GM21390 (cell line): Measurements from ENCODE around the gene PARD3B.

Experiments used
- ATAC-seq: cut with Tn5 transposase; IDR thresholded peaks from one replicate; pipeline ENCODE4 v1.9.1; 2021; ENCODE audit not compliant: unreplicated experiment

PARD3B gene

DNA sequence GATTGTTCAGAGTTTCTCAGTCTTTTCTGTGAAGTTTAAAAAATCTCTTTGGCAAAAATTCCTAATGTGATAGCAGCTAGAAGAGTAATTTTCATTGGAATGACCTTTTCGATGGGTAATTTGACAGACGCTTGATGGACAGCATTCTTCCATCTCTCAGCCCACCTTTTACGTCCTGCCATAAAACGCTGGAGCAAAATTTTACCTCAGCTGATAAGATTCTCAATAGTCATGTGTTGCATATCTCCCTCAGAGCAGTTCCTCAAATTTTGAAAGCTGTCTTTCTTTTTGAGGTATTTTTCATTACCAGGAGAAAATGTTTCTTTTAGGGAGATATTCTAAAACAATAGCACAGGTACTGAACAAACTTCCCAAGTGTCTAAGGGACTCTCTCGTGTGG lies 441.4 kb downstream of the PARD3B start:
- no peak for ATAC-seq

DNA sequence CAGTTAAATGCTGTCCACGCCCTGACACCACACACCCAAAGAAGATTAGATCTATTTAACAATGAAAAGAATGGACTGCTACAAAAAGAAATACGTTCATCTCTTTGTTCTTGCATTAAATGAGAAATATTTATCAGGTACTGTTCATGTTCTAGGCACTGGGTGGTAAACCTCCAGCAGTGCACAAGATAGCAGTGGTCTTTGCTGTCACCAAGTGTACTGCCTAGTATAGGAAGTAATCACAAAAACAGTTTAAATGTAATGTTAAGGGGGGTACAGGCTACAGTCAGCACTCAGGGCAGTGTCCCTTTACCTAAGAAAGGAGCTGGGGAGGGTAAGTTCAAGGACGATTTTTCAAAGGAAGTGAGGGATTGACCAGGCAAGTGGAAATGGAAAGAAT lies 443.6 kb downstream of the PARD3B start:
- no peak for ATAC-seq

DNA sequence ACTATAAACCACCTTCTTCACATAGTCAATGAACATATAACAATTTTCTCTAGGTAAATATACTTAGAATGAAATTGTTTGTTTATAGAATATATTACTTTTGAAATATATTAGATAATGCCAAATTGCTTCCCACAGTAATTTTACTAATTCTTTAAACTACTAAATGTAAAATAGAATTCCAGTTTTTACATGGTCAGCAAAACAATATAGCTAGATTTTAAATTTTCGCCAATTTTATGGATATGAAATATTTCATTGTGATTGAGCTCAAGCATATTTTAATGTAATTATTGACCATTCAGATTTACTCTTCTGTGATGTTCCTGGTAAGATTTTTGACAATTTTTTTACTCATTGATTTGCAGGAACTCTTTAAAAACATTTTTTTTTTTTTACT lies 444.6 kb downstream of the PARD3B start:
- no peak for ATAC-seq

DNA sequence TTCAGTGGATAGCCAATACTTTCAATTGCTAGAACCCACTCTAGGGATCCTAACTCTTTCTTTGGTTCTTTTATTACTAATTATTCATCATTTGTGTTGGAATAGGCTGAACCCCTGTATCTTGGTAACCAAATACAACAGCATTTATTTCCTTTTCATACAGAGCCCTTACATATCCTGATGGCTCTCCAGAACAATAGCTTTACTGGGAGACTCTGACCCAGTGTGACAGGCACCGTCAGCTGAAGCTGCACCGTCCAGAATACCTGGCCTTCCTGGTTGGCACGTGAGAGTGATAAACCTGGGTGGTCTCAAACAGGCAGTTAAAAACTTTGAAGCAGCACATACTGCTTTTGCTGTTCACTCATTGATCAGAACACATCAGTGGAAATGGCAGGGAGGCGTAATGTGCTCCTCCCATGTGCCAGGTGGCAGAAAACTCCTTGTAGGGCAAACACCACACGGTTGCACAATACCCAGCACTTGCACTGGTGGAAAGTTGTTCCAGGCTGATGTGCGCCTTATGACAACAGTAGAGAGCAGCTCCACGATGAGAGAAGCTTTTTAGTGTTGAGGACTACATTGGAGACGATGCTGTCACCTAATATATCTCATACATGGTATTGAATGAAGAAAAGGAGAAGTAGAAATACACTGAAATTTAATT lies 456.2 kb downstream of the PARD3B start:
- ATAC-seq, result no peak

DNA sequence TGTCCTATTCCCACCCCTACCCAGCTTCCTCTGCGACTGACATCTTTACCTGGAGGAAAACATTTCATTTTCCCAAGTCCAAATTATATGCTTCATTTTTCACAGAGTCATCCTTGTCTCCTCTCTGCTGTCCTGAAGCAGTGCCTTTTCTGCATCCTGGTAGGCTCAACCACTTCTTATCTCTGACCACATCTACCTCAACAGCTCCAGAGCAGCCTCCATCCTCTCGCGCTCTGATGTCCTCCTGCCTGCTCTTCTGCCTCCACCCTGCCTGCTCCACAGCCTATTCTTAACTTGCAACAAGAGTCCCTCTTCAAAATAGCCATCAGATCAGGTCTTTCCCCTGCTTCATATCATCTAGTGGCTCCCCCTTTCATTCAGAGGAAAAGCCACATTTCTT lies 457.1 kb downstream of the PARD3B start:
- no peak for ATAC-seq

DNA sequence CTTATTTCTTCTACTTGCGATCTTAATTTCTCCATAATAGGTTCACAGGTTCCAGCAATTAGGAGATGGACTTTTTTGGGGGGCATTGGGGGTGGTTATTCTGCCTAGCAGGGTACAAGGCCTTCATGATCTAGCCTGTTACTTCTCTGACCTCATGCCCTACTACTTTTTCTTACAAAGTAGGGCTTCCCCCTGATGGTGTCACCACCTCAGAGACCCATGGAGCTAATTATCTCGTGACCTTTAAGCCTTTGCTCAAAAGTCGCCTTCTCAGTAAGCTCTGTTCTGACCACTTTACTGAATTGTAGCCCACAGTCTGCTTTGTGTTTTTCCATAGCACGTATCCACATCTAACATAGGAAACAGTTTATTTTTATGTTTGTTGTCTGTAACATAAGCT lies 458.0 kb downstream of the PARD3B start:
- no peak for ATAC-seq

DNA sequence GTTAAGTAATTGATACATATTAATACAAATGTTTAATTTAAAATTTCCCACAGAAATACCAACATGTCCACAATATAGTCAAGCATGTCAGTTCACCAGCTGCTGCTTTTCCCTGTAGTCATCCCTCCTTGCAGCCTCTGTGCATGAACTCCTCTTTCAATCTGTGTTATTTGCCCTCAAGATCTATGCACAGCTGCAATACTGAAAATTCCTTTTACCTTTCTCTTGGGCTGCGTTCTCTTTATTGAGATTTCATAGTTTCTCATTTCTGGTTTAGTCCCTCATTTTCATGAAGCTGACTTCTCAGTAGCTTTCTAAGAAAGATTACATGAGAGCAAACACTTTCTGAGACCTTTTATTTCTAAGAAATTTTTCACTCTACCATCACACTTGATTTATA lies 464.9 kb downstream of the PARD3B start:
- ATAC-seq, result no peak

DNA sequence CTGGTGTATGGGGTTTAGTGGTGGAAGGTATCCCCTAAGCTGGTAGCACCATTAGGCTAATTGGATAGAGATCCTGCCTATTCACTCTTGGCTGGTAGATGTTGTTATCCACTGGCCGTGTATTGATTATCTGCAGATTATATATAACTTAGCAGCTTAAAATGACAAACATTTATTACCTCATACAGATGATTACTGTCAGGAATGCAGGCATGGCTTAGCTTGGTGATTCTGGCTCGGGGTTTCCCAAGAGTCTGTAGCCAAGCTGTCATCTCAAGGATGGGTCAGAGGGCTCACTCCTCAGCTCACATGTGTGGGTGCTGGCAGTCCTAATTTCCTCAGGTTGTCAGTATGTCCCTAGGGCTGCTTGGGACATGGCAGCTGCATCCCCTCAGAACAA lies 465.8 kb downstream of the PARD3B start:
- no peak for ATAC-seq

DNA sequence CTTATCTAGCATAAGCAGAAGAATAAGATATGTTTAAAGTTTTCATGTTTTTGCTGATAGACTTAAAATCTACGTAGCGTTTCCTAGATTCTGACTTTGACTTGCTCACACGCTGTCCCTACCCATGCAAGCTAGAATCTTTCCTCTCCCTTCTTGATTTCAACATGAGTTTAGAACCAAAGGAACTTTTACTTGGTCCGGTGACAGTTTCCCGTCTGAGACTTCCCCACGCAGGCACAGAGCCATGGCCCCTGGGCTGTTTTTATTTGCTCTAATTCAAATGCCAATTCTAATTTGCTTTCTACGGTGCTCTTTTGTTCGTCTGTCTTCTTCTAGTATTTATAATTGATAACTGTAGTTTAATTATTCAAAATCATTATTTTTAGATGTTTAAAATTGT lies 467.7 kb downstream of the PARD3B start:
- ATAC-seq, result no peak

DNA sequence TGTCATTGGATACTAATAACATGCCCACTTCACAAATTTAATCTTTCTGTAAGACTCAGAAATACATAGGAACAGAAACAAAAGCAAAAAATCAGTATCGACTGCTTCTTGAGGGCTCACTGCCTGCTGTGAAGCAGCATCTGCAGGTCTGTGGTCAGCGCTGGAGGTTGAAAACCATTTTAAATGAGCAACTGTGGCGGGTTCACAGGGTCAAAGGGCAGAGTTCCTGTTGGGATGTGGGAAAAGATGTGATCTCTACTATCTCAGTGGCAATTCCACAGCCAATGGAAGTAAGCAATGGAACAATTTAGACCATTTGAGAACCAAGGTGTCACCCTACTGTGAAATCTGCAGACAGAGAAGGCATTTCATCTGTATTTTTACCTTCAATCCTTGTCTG lies 468.3 kb downstream of the PARD3B start:
- no peak for ATAC-seq

DNA sequence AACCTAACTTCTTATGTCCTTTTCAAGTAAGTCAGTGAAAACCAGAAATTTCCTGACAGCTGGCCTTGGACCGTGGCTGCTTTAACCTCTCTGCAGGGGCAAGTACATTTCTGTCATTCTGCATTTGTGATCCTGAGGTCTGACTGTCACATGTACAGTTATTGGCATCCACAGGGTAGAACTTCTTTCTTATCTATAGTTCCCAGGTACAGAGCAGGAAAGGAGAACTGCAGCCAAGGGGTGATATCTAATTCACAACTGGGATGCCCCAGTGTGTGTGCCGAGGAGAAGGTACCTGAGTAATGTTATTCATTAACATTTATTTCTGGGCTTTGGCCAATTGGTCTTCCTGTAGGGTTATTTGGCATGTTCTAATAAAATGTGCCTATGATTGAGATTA lies 468.9 kb downstream of the PARD3B start:
- ATAC-seq, result no peak

DNA sequence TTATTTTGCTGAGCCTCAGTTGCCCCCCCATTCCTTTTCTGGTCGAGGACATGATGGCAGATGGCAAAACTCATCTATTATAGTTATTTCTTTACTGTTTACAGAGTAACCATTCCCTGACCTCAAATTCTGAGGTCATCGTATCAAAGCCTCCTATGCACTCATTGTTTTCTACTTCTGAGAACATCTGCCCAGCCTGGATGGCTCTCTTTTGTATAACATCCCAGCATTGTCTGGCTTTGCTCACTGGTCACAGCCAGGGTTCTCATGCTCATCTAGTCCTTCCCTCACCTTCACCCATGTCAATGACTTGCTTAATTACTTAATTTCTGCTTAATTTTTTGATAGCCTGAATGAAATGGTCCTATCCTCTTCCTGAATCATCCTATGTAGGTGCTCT lies 472.1 kb downstream of the PARD3B start:
- no peak for ATAC-seq

DNA sequence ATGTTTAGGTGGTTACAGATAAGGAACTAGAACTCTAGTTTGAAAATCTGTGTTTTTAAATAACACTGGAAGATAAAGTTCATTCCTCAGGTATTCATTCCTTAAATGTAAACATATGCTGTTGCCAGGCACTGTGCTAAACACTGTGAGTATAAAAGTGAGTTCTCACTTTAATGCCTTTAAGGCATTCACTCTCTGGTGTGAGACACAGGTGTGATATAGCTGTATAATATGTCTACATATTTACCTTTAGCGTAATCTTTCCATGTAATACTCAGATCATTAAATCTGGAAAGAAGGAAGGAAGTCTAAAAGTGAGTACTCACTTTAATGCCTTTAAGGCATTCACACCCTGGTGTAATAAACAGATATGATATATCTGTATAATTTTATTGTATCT lies 472.6 kb downstream of the PARD3B start:
- ATAC-seq, result no peak

DNA sequence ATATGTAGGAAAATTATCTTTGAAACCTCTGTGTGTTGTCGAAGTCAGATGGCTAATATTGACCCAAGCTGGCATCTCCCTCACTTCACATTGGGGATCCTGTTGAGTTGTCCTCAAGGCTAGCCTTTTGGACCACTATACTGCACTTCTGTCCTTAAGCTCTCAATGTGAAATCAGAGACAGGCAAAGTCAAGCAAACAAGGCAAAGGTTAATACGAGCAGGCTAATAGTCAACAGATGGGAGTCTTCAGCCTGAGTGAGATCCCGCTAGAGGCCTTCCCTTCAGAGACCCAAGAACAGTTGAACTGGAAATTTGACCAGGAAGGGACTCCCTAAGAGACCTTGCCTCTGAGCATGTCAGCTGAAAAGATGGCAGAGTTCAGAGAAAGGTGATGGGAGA lies 475.4 kb downstream of the PARD3B start:
- ATAC-seq, result no peak

DNA sequence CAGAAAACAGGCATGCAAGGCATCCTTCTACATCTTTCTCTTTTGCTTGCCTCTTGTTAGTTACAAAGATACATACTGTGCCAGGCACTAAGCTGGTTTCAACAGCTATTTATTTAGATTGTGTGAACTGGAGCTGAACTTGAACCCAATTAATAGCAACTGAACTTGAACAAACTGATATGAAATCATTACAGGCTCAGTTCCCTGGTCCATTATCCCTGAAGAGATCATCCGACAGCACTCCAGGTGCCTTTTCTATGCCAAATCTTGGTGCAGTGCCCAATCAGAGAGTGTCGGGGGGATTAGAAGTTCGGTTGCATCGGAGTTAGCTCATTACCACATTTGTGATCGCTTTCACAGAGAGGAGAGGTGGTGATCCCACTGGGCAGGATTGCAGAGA lies 477.6 kb downstream of the PARD3B start:
- no peak for ATAC-seq

DNA sequence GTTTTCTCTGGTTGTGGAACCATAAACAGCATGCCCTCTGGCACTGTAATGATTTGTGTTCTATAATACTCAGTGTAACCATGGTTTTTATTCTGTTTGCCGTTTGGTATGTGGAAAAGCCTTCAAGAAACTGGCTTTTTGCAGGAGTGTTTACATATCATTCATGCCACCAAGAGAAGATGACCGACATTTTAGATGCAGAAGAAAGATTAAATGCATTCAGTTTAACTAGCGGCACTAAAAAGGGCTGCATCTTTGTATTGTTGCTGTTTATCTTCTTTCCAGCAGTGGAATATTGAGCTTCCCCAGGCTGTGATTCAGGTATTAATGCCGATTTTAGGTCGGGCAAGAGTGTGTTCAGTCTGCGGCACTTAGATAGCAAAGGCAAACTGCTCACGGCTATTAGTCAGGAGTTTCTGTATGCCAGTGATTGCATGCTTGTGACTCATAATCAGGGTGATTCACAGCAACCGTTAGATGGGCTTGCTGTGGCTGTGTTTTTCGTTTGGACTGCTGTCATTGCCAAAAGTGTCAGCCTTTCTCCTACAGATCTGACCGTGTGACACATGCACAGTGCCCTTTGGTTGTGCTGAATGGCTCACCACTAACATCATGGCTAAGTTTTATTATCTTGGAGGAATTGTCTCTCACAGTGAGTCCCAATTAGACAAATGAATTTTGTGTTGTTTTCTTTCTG lies 479.7 kb downstream of the PARD3B start:
- no peak for ATAC-seq

DNA sequence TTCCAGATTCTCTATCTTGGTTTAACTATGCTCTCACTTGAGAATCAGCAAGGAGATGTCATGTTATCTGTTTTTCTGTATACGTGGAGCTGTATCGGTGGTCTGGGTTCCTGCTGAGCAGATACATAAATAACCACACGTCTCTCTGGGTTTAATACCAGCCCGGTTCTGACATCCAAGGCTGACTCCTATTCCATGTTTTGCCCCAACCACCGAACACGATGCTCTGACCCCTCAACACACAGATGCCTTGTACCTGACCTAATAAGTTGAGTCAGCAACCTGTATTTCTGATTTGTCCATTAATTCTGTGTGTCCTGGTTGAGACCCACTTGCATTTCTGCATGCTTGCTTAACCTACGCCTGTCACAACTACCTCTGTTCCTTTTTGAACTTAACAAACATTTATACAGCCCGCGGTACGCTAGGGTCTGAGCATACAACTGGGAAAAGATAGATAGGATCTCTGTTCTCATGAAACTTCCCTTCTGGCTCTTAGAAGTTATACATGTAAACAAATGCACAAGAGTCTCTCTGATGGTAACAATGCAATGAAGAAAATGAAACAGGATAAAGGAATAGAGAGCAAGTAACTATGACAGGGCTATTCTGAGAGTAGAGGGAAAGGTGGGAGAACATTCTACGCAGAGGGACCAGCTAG lies 480.4 kb downstream of the PARD3B start:
- ATAC-seq, result no peak

DNA sequence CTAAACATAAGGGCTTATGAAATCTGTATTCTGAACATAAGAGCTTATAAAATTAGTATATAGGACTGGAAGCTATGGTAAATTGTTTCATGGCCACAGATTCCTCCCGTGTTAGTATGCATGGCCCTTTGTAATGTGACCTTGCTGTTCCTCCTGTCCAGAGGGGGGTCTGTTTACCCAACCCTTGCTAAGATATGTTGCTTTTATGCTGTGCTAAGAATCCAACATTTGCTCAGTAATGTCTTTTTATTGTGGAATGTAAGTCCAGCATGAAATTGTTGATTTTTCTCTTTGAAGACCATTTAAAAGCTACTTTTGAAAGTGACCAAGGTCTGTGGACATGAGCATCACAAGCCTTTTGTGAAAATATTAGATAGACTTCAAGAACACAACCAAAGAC lies 485.4 kb downstream of the PARD3B start:
- ATAC-seq, result no peak

DNA sequence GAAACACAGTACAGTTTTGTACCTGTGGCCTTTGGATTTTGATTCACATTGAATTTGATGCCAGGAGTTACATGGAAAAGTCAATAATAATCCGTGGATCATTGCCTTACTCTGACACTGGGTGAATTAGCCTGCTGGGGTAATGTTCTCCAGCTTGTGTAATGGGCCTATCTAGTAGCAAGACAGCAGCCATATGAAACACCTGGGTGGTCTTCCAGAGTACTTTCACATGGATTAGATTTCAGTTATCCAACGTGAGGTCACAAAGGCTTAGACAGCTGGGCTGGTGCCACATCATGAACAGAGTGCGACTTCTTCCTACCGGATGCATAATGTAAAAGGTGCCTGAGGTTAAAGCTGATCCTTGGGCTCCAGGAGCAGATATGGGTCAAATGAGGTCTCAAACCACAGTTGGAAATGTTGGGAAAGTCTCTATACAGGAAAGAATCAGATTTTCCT lies 486.8 kb downstream of the PARD3B start:
- ATAC-seq, result no peak

DNA sequence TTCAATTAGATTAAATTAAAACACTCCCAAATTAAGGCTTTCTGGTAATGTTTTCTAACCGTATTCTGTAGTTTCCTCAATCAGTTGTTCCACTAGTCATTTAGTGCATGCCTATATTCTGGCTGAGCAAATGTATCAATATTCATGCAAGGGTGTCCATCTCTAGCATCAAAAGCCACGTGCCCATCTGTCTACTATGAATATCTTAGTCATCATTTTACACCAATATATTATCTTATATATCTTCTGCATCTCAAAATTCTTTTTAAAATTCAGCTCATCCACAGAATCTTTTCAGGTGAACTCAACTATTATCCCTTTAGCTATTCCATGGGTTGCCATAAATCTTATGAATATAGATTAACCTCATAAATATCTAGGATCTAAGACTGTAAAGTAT lies 488.2 kb downstream of the PARD3B start:
- no peak for ATAC-seq

DNA sequence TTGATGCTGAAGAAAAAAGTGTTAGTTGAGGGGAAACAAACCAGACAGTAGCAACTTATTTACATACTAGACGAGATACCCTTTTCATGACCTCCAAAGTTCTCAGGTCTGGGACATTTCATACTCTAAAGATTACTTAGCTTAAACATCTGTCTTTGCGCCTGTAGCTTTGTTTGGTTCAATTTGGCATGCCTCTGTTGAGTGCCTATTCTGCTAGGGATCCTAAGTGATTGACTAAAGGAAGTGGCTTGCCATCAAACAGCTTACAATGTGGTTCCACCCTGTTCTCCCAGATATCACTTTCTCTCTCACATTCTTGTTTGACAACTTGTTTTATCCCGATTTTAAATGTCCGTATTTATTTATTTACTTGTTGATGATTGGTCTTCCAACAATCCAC lies 488.8 kb downstream of the PARD3B start:
- no peak for ATAC-seq

DNA sequence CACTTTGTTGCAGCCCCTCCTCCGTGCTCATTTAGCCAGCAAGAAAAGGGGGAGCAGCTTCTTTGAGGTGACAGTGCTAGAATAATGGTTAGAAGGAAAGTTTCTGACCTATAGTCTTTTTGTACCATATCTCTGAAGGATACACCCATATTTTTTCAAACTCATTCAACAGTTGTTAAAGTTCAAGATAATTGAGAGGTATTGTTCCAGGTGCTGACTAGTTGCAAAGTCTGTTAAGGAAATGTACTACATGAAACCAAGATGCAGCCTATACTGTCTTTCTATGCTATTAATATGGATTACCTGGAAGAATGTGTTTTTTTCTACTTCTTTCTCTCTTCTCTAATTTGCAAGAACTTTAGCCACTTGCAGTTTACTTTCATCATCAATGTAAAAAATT lies 495.0 kb downstream of the PARD3B start:
- ATAC-seq, result no peak
